B cell (primary cell): ENCODE results near the gene PSG5. TPM values are rescaled to one million over a fixed set of nuclear protein-coding genes. Genes with fewer than 3 reads are reported as not detected.
"Not testable (repeated sequence)": the region's sequence is repeated elsewhere in the genome, so short reads cannot be mapped to it uniquely, and the experiment has no call there.

Source experiments
- ATAC-seq: fragments of 200-7000 bp; cut with Tn5 transposase; one replicate; pipeline ENCODE4 v1.10.0; 2021; ENCODE audit warnings: low read depth, mild to moderate bottlenecking, moderate number of reproducible peaks, moderate library complexity
- CTCF ChIA-PET: fragments of 350-600 bp; sonication (Branson Sonifier 250); formaldehyde crosslinking; loops from one replicate; lab custom pipeline; 2021; ENCODE audit warnings: antibody characterized with exemption, inconsistent platforms; lab: Charles Lee
- POLR2A ChIA-PET: fragments of 350-600 bp; sonication (Branson Sonifier 250); formaldehyde crosslinking; loops from one replicate; lab custom pipeline; 2021; ENCODE audit warnings: antibody characterized with exemption; lab: Charles Lee
- DNase-seq: peaks from one replicate; pipeline ENCODE4 v3.0.0; 2013
- H2AFZ ChIP-seq: 2 replicates; pipeline ENCODE4 v1.6.1; 2012; ENCODE audit warnings: mild to moderate bottlenecking, low read depth, low read length; ENCODE audit not compliant: insufficient read depth, poor library complexity, severe bottlenecking
- H3K27ac ChIP-seq, 2 donors: 1 replicate in 1 of 2; 2 replicates in 1 of 2; pipeline ENCODE4 v1.5.1; 2012 to 2013; ENCODE audit warnings: low read length in 2 of 2, mild to moderate bottlenecking in 2 of 2, moderate library complexity in 1 of 2
- H3K27me3 ChIP-seq, 4 experiments: fragments of 200-600 bp in 1 of 4; sonication (generic) in 1 of 4; replicated peaks in 1 of 4; 1 replicate in 2 of 4; 2 replicates in 2 of 4; pipeline versions ENCODE4 v1.6.1 to v1.7.0; 2013 to 2016; ENCODE audit warnings: low read length in 3 of 4, mild to moderate bottlenecking in 2 of 4, mixed read lengths in 1 of 4, moderate library complexity in 1 of 4; ENCODE audit not compliant: insufficient read depth in 4 of 4, control insufficient read depth in 3 of 4; ENCODE audit errors: control extremely low read depth in 1 of 4
- H3K36me3 ChIP-seq, 2 experiments: replicated peaks in 1 of 2; 1 replicate in 1 of 2; 2 replicates in 1 of 2; pipeline versions ENCODE4 v1.6.1 to v1.7.1; 2013; ENCODE audit warnings: low read length in 1 of 2; ENCODE audit not compliant: insufficient read depth in 2 of 2, control insufficient read depth in 1 of 2; ENCODE audit errors: control extremely low read depth in 1 of 2, extremely low read depth in 1 of 2
- H3K4me1 ChIP-seq, 2 donors: fragments of 200-600 bp in 1 of 2; sonication (generic) in 1 of 2; 1 replicate in 1 of 2; 2 replicates in 1 of 2; pipeline versions ENCODE4 v1.5.1 to v1.6.1; 2013 to 2017; ENCODE audit warnings: low read length in 2 of 2; ENCODE audit not compliant: control insufficient read depth in 2 of 2, insufficient read depth in 2 of 2
- H3K4me2 ChIP-seq: replicated peaks from 2 replicates; pipeline ENCODE3; 2012; ENCODE audit warnings: mild to moderate bottlenecking, low read depth, low read length; ENCODE audit not compliant: poor library complexity, severe bottlenecking
- H3K4me3 ChIP-seq, 5 experiments: fragments of 200-600 bp in 1 of 5; sonication (generic) in 1 of 5; 1 replicate in 3 of 5; 2 replicates in 2 of 5; pipeline versions ENCODE4 v1.5.1 to v1.7.0; 2011 to 2016; ENCODE audit warnings: low read length in 4 of 5, mild to moderate bottlenecking in 4 of 5, low read depth in 2 of 5, control low read depth in 1 of 5, moderate library complexity in 1 of 5; ENCODE audit not compliant: insufficient read depth in 1 of 5; ENCODE audit errors: control extremely low read depth in 1 of 5, extremely low read depth in 1 of 5
- H3K79me2 ChIP-seq: fragments of 200-600 bp; sonication (generic); one replicate; pipeline ENCODE4 v1.6.0; 2016; ENCODE audit warnings: low read length; ENCODE audit not compliant: control insufficient read depth, insufficient read depth
- H3K9ac ChIP-seq: fragments of 200-600 bp; sonication (generic); 2 replicates; pipeline ENCODE4 v1.6.1; 2017; ENCODE audit warnings: mild to moderate bottlenecking, low read length, moderate library complexity
- H3K9me3 ChIP-seq, 3 donors: one replicate each; pipeline versions ENCODE4 v1.6.1 to v1.7.1; 2013; ENCODE audit warnings: low read length in 2 of 3; ENCODE audit not compliant: control insufficient read depth in 2 of 3, insufficient read depth in 1 of 3; ENCODE audit errors: control extremely low read depth in 1 of 3
- H4K20me1 ChIP-seq: 2 replicates; pipeline ENCODE4 v1.6.0; 2012; ENCODE audit warnings: mild to moderate bottlenecking, low read length; ENCODE audit not compliant: insufficient read depth, control insufficient read depth, poor library complexity, severe bottlenecking
- H3K27ac Mint-ChIP-seq: one replicate; pipeline ENCODE4 v1.8.0; 2021; ENCODE audit warnings: mixed read lengths
- H3K27me3 Mint-ChIP-seq: one replicate; pipeline ENCODE4 v1.8.0; 2021; ENCODE audit warnings: mixed read lengths
- H3K4me1 Mint-ChIP-seq: one replicate; pipeline ENCODE4 v1.8.0; 2021; ENCODE audit warnings: mixed read lengths
- H3K4me3 Mint-ChIP-seq: one replicate; pipeline ENCODE4 v1.8.0; 2021; ENCODE audit warnings: mixed read lengths
- H3K9me3 Mint-ChIP-seq: one replicate; pipeline ENCODE4 v1.8.0; 2022; ENCODE audit warnings: mixed read lengths; ENCODE audit not compliant: insufficient read depth
- EZH2 ChIP-seq: IDR thresholded peaks from 2 replicates; pipeline ENCODE4 v1.6.1; 2012; ENCODE audit warnings: borderline replicate concordance, low read depth, mild to moderate bottlenecking, moderate library complexity, low read length; ENCODE audit not compliant: insufficient read depth, poor library complexity, severe bottlenecking
- WGBS: methylation state at CpG from one replicate; pipeline ENCODE4 v1.1.5; 2013; ENCODE audit warnings: missing lambda C conversion rate; ENCODE audit not compliant: insufficient coverage; 5-methylcytosine and 5-hydroxymethylcytosine counted together
- intact Hi-C: fragments of 100-400 bp; cut with micrococcal nuclease; formaldehyde crosslinking; loops from one replicate; pipeline ENCODE4 v1.10.0; 2022
- polyA plus RNA-seq: library from polyadenylated mRNA; depleted of rRNA; stranded (reverse); fragments of >200 nt; gene quantifications from 2 replicates; pipeline ENCODE4 v1.2.3, GENCODE V29; 2012
- total RNA-seq, 2 donors: library from RNA; stranded (reverse); fragments of 120-200 nt in 1 of 2; gene quantifications; 1 replicate in 1 of 2; 2 replicates in 1 of 2; pipeline versions ENCODE4 v1.2.3 to v1.2.4, GENCODE V29; 2013 to 2022
- TF ChIP-seq, protein P1 (sequence below): fragments of 200-600 bp; IDR thresholded peaks from one replicate; pipeline ENCODE4 v1.8.0; 2022; ENCODE audit warnings: antibody characterized with exemption, mild to moderate bottlenecking

PSG5 gene
- total and polyA plus RNA-seq, 2 donors (not counting 1 experiment from before 2014, with no cell fraction given), result not detected

DNA sequence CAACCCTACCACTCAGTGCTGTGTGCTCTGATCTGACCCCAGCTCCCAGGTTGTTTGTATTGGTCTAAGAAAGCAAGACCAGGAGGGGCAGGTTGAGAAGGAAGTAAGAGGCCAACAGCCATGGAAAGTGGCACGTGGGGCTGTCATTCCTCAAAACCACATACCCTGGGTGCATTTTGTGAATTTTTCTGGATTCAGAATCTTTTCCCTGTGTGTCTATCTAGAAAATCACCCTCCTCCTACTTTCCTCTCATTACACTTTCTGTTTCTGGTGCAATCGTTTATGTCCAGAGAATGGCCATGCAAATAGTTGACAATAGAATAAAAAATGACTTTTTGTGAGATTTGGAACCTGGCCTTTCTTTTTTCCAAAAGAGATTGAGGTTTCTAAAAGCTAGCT, 24.1 kb downstream of the PSG5 start:
- DNase-seq, H3K79me2 ChIP-seq, ATAC-seq, H4K20me1 ChIP-seq, H3K9ac ChIP-seq, H3K4me1 ChIP-seq, H3K27me3 ChIP-seq, H3K27ac ChIP-seq, H3K4me3 Mint-ChIP-seq, CTCF ChIA-PET, H3K36me3 ChIP-seq, H3K4me2 ChIP-seq, H3K27ac Mint-ChIP-seq, H3K4me1 Mint-ChIP-seq, H3K4me3 ChIP-seq, POLR2A ChIA-PET, H3K27me3 Mint-ChIP-seq, H3K9me3 ChIP-seq, H3K9me3 Mint-ChIP-seq, H2AFZ ChIP-seq, intact Hi-C loops: not testable (repeated sequence)
- WGBS, result no CpG with 5 or more reads among the region's 2 CpGs

DNA sequence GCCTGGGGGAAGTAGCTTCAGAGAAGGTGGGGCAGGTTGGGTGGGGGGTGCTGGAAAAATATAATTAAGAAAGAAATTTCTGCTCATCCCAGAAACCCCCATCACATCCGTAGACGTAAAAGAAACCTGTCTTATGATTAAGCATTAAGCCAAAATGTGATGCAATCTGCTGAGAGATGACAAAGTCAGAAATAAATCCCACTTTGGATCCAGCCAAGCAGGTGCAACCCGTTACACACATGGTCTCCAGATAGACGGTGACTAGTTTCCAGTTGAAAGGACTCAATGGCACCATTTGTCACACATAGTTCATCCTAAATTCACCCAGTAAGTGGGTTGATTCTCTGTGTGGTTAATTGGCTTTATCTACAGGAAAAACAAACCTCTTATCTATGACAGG, 34.1 kb downstream of the PSG5 start:
- Mint-ChIP-seq H3K27ac (no peak overlapping the region), H3K9me3 (no peaks in the 10 kb centered on the region), H3K27me3 (no peaks in the 10 kb centered on the region), H3K4me1 (peaks cover 3% of the 10 kb centered on the region), H3K4me3 (no peak overlapping the region)
- no CpG with 5 or more reads among the region's 4 CpGs for WGBS
- Histone ChIP-seq H4K20me1 (no peaks in the 10 kb centered on the region), H3K36me3 (no peaks in the 10 kb centered on the region), H3K27me3 (no peaks in the 10 kb centered on the region), H2AFZ (no peak overlapping the region), H3K4me1 (no peaks in the 10 kb centered on the region), H3K4me3 (no peak overlapping the region), H3K9ac (no peak overlapping the region), H3K27ac (no peak overlapping the region), H3K4me2 (no peak overlapping the region), H3K79me2 (no peaks in the 10 kb centered on the region), H3K9me3 (peaks cover 0 to 3% (median 0%) of the 10 kb centered on the region in 3 donors)
- POLR2A ChIA-PET, result no interaction called here
- CTCF ChIA-PET, result no interaction called here
- TF ChIP-seq, protein P1, sequence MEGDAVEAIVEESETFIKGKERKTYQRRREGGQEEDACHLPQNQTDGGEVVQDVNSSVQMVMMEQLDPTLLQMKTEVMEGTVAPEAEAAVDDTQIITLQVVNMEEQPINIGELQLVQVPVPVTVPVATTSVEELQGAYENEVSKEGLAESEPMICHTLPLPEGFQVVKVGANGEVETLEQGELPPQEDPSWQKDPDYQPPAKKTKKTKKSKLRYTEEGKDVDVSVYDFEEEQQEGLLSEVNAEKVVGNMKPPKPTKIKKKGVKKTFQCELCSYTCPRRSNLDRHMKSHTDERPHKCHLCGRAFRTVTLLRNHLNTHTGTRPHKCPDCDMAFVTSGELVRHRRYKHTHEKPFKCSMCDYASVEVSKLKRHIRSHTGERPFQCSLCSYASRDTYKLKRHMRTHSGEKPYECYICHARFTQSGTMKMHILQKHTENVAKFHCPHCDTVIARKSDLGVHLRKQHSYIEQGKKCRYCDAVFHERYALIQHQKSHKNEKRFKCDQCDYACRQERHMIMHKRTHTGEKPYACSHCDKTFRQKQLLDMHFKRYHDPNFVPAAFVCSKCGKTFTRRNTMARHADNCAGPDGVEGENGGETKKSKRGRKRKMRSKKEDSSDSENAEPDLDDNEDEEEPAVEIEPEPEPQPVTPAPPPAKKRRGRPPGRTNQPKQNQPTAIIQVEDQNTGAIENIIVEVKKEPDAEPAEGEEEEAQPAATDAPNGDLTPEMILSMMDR, result no peak
- TF ChIP-seq EZH2, result no peak
- no peak for ATAC-seq
- DNase-seq, result no peak
- intact Hi-C loops, result no loop called here

DNA sequence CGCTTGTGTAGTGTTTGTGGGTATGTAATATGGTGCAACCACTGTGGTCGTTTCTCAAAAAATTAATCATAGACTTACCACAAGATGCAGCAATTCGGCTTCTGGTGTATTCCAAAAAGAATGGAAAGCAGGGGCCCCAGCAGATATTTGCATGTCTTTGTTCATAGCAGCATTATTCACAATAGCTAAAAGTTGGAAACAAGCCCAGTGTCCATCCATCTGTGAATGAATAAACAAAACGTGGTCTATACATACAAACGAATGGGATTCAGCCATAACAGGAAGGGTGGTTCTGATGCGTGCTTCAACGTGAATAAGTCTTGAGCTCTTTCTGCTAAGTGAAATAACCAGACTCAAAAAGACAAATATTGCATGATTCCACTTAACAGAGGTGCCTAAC, 36.5 kb downstream of the PSG5 start:
- H2AFZ ChIP-seq, H3K4me2 ChIP-seq, H3K79me2 ChIP-seq, H3K4me1 Mint-ChIP-seq, DNase-seq, CTCF ChIA-PET, H3K9me3 ChIP-seq, POLR2A ChIA-PET, H3K27me3 Mint-ChIP-seq, H3K27me3 ChIP-seq, H3K27ac Mint-ChIP-seq, H3K4me1 ChIP-seq, H3K9me3 Mint-ChIP-seq, H4K20me1 ChIP-seq, H3K27ac ChIP-seq, ATAC-seq, H3K4me3 ChIP-seq, H3K9ac ChIP-seq, intact Hi-C loops, H3K4me3 Mint-ChIP-seq, H3K36me3 ChIP-seq: not testable (repeated sequence)
- 70% methylated on average over 3 of the region's 7 CpGs for WGBS
